GM12801 (cell line): ENCODE data around the gene FBXW11.

Experiments
- TF ChIP-seq, protein P1 (sequence below): IDR thresholded peaks from one replicate; pipeline ENCODE4 v1.5.1; 2011; ENCODE audit warnings: control low read depth; ENCODE audit not compliant: insufficient read length; ENCODE audit errors: extremely low read depth

Gene FBXW11

DNA sequence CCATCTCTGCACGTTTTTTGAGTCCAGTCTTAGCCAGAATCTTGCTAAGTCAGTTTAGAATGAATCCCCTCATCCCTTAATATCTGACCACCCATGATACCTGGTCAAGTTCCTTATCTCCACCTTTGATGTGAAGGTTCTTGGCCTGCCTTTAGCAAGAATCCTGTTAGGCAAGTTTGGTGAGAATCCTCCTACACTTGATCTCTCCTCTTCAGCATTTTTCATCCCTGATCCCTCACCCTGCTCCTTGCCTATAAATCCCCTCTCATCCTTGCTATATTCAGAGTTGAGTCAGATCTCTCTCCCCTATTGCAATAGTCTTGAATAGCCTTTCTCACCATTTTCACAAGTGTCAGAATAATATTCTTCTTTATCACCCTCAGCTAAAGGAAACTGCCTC is 189.8 kb downstream of the FBXW11 start:
- TF ChIP-seq, protein P1, sequence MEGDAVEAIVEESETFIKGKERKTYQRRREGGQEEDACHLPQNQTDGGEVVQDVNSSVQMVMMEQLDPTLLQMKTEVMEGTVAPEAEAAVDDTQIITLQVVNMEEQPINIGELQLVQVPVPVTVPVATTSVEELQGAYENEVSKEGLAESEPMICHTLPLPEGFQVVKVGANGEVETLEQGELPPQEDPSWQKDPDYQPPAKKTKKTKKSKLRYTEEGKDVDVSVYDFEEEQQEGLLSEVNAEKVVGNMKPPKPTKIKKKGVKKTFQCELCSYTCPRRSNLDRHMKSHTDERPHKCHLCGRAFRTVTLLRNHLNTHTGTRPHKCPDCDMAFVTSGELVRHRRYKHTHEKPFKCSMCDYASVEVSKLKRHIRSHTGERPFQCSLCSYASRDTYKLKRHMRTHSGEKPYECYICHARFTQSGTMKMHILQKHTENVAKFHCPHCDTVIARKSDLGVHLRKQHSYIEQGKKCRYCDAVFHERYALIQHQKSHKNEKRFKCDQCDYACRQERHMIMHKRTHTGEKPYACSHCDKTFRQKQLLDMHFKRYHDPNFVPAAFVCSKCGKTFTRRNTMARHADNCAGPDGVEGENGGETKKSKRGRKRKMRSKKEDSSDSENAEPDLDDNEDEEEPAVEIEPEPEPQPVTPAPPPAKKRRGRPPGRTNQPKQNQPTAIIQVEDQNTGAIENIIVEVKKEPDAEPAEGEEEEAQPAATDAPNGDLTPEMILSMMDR, result no peak

DNA sequence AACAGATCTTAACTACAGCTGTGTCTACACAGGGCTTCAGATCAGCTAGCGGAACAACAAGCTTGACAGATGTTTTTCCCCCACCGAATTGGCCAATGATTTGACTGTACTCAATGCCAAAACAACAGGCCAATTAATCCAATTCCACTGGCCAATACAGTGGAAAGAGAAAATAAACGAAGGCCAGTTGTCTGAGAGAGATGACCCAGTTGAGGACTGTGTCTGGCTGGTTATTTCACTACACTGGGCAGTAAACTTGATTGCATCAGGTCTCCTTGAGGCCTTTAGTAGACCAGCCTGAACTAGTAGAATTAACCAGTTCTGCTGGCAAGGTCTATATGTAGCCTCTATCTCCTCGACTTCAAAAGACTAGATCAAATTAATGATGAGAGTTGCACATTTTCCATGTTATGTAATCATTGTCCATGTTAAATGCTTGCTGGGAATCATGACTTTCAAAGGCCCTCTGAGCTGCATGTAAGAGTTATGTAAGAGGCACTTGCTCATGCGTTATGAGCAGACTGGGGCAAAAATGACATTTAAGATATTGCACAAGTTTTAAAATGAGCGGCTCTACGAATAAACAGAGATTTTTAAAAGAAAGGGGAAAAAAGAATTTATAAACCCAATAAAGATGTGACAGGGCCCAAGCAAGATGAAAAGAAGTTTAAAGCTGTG is 192.5 kb downstream of the FBXW11 start:
- TF ChIP-seq, protein P1, result no peak

DNA sequence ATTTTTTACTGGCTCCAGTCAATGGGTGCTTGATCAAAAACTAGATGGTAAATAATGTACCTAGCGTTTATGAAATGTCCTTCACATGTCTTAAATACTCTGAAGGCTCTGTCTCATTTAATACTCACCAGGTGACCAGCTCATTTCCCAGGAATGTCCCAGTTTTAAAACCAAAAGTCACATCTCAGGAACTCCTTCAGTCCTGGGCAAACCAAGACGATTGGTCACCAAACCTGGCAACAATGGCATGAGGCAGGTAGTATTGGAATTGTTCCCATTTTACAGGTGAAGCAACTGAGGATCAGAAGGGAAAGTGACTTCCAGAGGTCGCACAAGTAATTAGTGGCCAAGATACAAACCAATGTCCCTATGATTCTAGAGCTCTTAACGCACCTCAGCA is 193.2 kb downstream of the FBXW11 start:
- TF ChIP-seq, protein P1, result no peak
